Subcutaneous abdominal adipose tissue (tissue), 5 donors: Measurements from ENCODE around the gene RADIL.

Source experiments
- H3K27ac ChIP-seq: one replicate; pipeline ENCODE4 v1.7.0; 2013; ENCODE audit warnings: low read depth, mild to moderate bottlenecking, inconsistent platforms, low read length, moderate library complexity
- H3K27me3 ChIP-seq, 5 donors: one replicate each; pipeline ENCODE4 v1.7.0; 2013; ENCODE audit warnings: low read length in 5 of 5, inconsistent platforms in 1 of 5; ENCODE audit not compliant: control insufficient read depth in 5 of 5, insufficient read depth in 4 of 5
- H3K36me3 ChIP-seq, 5 donors: one replicate each; pipeline ENCODE4 v1.7.0; 2013; ENCODE audit warnings: low read length in 5 of 5; ENCODE audit not compliant: control insufficient read depth in 5 of 5, insufficient read depth in 5 of 5
- H3K4me1 ChIP-seq, 5 donors: one replicate each; pipeline ENCODE4 v1.7.0; 2013; ENCODE audit warnings: low read length in 5 of 5, mild to moderate bottlenecking in 3 of 5, moderate library complexity in 1 of 5; ENCODE audit not compliant: control insufficient read depth in 5 of 5, insufficient read depth in 5 of 5
- H3K4me3 ChIP-seq, 5 donors: one replicate each; pipeline ENCODE4 v1.7.0; 2013; ENCODE audit warnings: low read length in 5 of 5, low read depth in 1 of 5
- H3K9ac ChIP-seq, 5 donors: one replicate each; pipeline ENCODE4 v1.7.0; 2013; ENCODE audit warnings: low read length in 5 of 5, mild to moderate bottlenecking in 4 of 5, moderate library complexity in 3 of 5
- H3K9me3 ChIP-seq, 5 donors: one replicate each; pipeline ENCODE4 v1.7.0; 2013; ENCODE audit warnings: low read length in 5 of 5; ENCODE audit not compliant: control insufficient read depth in 5 of 5
- donor health status: healthy.
- donor health status: healthy.
- donor health status: healthy.
- donor health status: healthy.
- donor health status: healthy.

RADIL gene

DNA sequence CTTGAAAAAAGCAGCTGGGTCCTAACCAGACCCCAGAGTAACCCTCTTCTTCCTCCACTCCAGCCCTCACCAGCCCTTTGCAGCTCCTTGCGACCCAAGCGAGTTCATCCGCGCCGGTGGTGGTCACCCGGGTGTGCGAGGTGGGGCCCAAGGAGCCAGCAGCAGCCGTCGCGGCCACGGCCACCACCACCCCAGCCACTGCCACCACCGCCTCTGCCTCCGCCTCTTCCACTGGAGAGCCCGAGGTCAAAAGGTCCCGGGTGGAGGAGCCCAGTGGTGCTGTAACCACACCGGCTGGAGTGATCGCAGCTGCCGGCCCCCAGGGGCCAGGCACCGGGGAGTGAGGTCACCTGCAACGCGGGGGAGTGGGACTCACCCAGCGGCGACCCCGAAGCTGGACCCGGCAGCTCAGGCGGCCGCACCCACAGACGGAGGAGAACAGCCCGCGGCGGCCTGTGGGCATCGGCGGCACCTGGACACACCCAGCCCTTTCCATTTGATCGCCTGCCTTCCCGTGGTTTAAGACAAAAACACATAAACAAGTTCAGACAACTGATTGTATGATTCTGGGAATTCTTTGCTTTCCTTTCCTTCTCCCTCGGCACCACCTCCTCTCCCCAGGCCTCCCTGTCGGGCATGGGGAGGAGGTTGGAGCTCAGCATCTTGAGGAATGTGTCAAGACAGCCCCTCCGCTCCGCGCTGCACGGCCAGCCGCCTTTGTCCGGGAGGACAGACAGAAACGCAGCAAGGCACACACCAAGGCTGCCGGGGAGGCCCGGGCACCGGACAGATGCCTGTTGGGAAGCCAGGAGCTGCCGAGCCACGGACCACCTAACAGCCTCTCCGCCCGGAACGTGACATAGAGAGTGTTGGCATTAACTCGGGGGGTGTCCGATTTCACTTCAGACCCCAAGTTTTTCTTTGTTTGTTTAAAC lies 121.1 kb downstream of the RADIL start:
- Histone ChIP-seq H3K27ac (no peak overlapping the region), H3K9me3 (no peaks in the 10 kb centered on the region), H3K4me3 (no peak overlapping the region), H3K36me3 (peaks cover 0 to 89% (median 71%) of the 10 kb centered on the region in 5 donors), H3K4me1 (peaks cover 0 to 5% (median 0%) of the 10 kb centered on the region in 5 donors), H3K9ac (no peak overlapping the region), H3K27me3 (no peaks in the 10 kb centered on the region)

DNA sequence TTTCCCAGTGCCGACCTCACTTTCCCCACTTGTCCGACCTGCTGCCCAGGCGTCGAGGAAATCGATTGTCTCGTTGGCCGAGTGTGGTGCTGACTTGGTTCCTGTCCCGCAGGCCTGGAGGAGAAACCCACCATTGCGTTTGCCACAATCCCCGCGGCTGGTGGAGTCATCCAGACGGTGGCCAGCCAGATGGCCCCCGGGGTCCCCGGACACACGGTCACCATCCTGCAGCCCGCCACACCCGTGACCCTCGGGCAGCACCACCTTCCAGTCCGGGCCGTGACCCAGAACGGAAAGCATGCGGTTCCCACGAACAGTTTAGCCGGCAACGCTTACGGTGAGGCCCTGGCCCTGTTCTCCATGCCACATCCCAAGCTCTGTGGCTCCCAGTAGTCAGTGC lies 122.6 kb downstream of the RADIL start:
- Histone ChIP-seq H3K4me3 (no peak overlapping the region), H3K27ac (no peak overlapping the region), H3K4me1 (peaks cover 0 to 5% (median 0%) of the 10 kb centered on the region in 5 donors), H3K9me3 (no peaks in the 10 kb centered on the region), H3K9ac (no peak overlapping the region), H3K36me3 (peaks cover 0 to 94% (median 85%) of the 10 kb centered on the region in 5 donors), H3K27me3 (no peaks in the 10 kb centered on the region)

DNA sequence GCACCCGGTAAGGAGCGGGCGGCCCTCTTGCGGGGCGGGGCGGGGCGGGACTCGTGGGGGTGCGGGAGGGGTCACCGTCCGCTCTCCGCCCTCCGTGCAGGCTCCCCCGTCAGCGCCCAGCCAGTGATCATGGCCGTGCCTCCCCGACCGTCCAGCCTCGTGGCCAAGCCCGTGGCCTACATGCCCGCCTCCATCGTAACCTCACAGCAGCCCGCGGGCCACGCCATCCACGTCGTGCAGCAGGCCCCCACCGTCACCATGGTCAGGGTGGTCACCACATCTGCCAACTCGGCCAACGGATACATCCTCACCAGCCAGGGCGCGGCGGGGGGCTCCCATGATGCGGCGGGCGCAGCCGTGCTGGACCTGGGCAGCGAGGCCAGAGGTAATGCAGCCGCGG lies 124.3 kb downstream of the RADIL start:
- no peaks in the 10 kb centered on the region for H3K27me3 ChIP-seq
- H3K9ac ChIP-seq, result no peak overlapping the region
- no peak overlapping the region for H3K4me3 ChIP-seq
- H3K27ac ChIP-seq, result no peak overlapping the region
- peaks cover 0 to 2% (median 0%) of the 10 kb centered on the region in 5 donors for H3K4me1 ChIP-seq
- peaks cover 0 to 95% (median 92%) of the 10 kb centered on the region in 5 donors for H3K36me3 ChIP-seq
- H3K9me3 ChIP-seq, result no peaks in the 10 kb centered on the region

DNA sequence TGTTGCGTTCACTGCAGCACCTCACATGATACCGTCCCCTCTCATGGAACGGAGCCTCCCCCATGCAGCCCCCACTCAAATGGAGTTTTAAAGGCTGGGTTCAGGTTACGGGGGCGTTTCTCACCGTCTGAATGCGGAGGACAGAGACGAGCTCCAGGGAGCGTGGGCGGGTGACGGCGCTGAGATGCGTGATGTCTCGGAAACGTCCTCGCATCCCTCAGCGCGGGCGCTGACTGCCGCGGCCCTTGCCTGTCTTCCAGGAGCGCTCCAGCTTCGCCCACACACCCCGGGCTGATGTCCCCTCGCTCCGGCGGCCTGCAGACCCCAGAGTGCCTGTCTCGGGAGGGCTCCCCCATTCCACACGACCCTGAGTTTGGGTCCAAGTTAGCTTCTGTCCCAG lies 124.7 kb downstream of the RADIL start:
- Histone ChIP-seq H3K4me1 (peaks cover 0 to 2% (median under 1%) of the 10 kb centered on the region in 5 donors), H3K27me3 (no peaks in the 10 kb centered on the region), H3K9me3 (no peaks in the 10 kb centered on the region), H3K4me3 (no peak overlapping the region), H3K36me3 (peaks cover 0 to 91% (median 88%) of the 10 kb centered on the region in 5 donors), H3K9ac (no peak overlapping the region), H3K27ac (no peak overlapping the region)

DNA sequence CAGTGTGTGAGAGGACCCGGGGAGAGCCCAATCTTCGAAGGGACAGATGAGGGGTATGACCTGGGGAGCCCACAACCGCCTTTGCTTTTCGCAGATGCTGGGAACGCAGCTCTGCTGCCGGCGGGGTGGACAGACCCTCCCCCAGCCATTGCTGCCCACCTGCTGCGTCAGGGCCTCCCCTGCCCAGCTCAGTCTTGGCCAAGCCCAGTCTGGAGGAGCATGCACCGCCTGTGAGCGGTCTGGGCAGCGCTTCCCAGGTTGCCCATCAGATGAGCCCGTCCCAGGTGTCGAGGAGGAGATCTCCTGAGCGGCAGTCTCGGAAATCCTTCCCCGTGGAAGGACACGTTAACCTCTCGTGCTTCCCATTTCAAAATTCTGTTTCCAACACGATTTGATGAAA lies 125.4 kb downstream of the RADIL start:
- peaks cover 0 to 7% (median 2%) of the 10 kb centered on the region in 5 donors for H3K4me1 ChIP-seq
- no peak overlapping the region for H3K9ac ChIP-seq
- H3K27me3 ChIP-seq, result no peaks in the 10 kb centered on the region
- H3K27ac ChIP-seq, result no peak overlapping the region
- no peaks in the 10 kb centered on the region for H3K9me3 ChIP-seq
- H3K4me3 ChIP-seq, result no peak overlapping the region
- H3K36me3 ChIP-seq, result peaks cover 0 to 84% (median 81%) of the 10 kb centered on the region in 5 donors

DNA sequence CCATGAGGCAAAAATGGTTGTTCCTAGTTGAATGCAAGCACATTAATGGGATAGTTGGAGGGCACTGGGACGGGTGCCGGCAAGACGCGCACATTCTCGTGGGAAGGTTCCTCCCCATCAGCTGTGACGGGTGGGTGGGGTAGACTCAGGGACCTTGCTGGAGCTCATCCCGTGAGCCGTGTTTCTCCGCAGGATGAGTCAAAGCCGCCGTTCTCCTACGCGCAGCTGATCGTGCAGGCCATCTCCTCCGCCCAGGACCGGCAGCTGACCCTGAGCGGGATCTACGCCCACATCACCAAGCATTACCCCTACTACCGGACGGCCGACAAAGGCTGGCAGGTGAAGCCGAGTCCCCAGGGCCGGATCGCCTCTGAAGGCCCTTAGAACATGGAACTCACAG lies 128.5 kb downstream of the RADIL start:
- peaks cover 0 to 7% (median 0%) of the 10 kb centered on the region in 5 donors for H3K4me1 ChIP-seq
- no peak overlapping the region for H3K9ac ChIP-seq
- no peak overlapping the region for H3K27ac ChIP-seq
- H3K36me3 ChIP-seq, result peaks cover 0 to 68% (median 55%) of the 10 kb centered on the region in 5 donors
- H3K9me3 ChIP-seq, result no peaks in the 10 kb centered on the region
- H3K27me3 ChIP-seq, result no peaks in the 10 kb centered on the region
- no peak overlapping the region for H3K4me3 ChIP-seq

DNA sequence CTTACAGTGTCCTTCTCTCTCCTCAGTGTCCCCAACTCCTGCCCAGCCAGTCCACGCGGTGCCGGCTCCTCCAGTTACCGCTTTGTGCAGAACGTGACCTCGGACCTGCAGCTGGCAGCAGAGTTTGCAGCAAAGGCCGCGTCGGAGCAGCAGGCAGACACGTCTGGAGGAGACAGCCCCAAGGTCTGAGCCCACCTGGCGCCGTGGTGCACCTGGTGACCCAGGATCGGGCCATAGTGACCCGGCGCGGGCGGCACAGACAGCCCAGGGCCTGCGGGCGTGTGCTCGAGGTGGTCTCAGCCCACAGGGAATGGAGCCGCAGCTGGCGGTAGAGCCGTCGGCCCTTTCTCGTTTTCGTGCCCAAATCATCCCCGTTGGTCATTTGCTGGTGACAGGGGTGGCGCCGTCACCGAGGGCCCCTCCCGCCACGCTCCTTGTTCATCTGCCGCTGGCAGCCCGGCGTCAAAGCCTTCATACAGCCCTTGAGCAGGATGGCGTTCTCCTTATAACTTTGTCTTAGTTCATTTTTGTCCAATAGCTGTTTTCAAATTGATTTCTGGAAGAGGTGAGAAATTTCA lies 129.0 kb downstream of the RADIL start:
- peaks cover 0 to 63% (median 50%) of the 10 kb centered on the region in 5 donors for H3K36me3 ChIP-seq
- peaks cover 0 to 7% (median 0%) of the 10 kb centered on the region in 5 donors for H3K4me1 ChIP-seq
- H3K27me3 ChIP-seq, result no peaks in the 10 kb centered on the region
- H3K9ac ChIP-seq, result no peak overlapping the region
- no peak overlapping the region for H3K4me3 ChIP-seq
- H3K27ac ChIP-seq, result no peak overlapping the region
- no peaks in the 10 kb centered on the region for H3K9me3 ChIP-seq

DNA sequence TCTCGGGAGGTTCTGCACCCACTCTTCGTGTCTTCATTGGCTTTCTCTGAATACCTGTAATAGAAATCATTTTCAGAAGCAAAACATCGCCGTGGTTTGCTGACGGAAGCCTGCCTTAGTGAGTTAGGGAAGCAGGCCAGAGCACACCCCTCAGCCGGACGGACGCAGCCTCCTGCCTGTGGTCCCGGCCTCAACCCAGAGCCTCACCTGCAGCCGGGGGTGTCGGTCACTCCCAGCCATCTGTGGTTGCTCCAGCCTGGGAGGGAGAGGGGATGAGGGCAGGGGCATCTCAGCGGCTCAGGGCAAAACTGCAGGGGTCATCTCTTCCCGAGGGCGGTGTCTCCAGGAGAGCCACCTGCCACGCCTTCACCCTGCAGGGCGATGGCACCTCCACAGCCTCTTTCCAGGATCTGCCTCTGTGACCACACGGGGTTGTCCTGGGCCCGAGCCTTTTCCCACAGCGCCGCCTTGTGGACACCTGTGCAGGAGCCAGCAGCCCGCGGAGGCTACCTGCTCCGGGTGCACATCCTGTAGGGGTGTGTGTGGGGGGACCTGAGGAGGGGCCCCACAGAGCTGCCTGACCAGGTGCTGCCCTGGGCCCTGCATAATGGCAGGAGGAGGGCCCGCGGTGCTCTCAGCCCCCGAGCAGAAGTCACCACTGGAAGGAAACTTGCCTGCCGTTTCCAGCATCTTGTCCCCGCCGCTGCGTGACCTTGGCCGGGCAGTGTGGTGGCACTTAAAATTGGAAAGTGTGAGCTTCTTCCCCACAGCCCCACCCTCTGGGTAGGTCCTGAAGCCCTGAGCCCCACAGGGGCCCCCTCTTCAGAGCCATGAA lies 129.7 kb downstream of the RADIL start:
- no peak overlapping the region for H3K27ac ChIP-seq
- H3K4me1 ChIP-seq, result peaks cover 0 to 14% (median 0%) of the 10 kb centered on the region in 5 donors
- H3K4me3 ChIP-seq, result no peak overlapping the region
- H3K27me3 ChIP-seq, result no peaks in the 10 kb centered on the region
- no peaks in the 10 kb centered on the region for H3K9me3 ChIP-seq
- peaks cover 0 to 57% (median 43%) of the 10 kb centered on the region in 5 donors for H3K36me3 ChIP-seq
- H3K9ac ChIP-seq, result no peak overlapping the region

DNA sequence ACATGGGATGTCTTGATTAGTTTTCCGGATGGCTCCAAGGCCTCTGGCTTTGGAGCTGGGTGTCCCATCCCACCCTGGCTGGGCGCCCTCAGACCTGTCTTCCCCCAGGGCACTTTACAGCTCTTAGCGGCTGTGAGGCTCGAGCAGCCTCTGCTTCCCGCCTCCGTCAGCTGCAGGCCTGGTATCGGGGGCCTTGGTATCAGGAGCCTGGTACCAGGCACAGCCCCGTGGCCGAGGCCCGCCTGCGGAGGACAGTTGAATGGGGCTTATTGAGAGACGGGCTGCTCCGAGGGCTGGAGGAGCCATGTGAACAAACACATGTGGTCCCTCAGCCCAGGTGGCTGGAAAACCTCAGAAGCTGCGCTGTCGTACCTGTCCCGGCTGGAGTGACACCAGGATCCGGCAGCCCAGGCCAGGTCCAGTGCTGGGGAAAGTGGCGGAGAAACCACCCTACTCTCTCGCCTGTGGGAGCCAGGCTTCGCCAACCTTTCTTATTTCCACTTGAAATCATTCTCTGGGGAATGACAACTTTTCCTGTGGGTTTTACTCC lies 132.0 kb downstream of the RADIL start:
- Histone ChIP-seq H3K36me3 (peaks cover 0 to 36% (median 26%) of the 10 kb centered on the region in 5 donors), H3K4me3 (no peak overlapping the region), H3K27ac (no peak overlapping the region), H3K27me3 (no peaks in the 10 kb centered on the region), H3K9ac (no peak overlapping the region), H3K4me1 (peaks cover 4 to 37% (median 19%) of the 10 kb centered on the region in 5 donors), H3K9me3 (no peaks in the 10 kb centered on the region)
